Naive thymus-derived CD4-positive, alpha-beta T cell (primary cell): ENCODE measurements around the gene VMO1. TPM values are rescaled to one million over a fixed set of nuclear protein-coding genes. Genes with fewer than 3 reads are reported as not detected.

Experiments
- ATAC-seq: fragments of 150-1000 bp; cut with Tn5 transposase; 2 replicates; pipeline ENCODE4 v1.10.0; 2021; ENCODE audit warnings: mild to moderate bottlenecking, moderate library complexity
- CTCF ChIA-PET: fragments of 350-600 bp; sonication (Branson Sonifier 250); formaldehyde crosslinking; loops from one replicate; lab custom pipeline; 2021; ENCODE audit warnings: antibody characterized with exemption; lab: Charles Lee
- POLR2A ChIA-PET: fragments of 350-600 bp; sonication (Branson Sonifier 250); formaldehyde crosslinking; loops from one replicate; lab custom pipeline; 2021; ENCODE audit warnings: antibody characterized with exemption, inconsistent platforms; lab: Charles Lee
- DNase-seq, 9 donors: peaks; one replicate each; pipeline versions ENCODE4 v3.0.0 to v3.0.0-alpha.2; 2020 to 2022; ENCODE audit warnings: mixed read lengths in 1 of 9
- H3K27ac ChIP-seq: one replicate; pipeline ENCODE4 v1.7.0; 2013; ENCODE audit warnings: mild to moderate bottlenecking, low read depth, low read length, moderate library complexity
- H3K27me3 ChIP-seq, 2 donors: one replicate each; pipeline ENCODE4 v1.7.0; 2013; ENCODE audit warnings: low read length in 2 of 2, mild to moderate bottlenecking in 2 of 2, moderate library complexity in 2 of 2; ENCODE audit not compliant: control insufficient read depth in 2 of 2, insufficient read depth in 2 of 2
- H3K36me3 ChIP-seq, 3 experiments: 1 replicate in 2 of 3; 2 replicates in 1 of 3; pipeline ENCODE4 v1.7.0; 2013; ENCODE audit warnings: low read length in 3 of 3, mild to moderate bottlenecking in 3 of 3, moderate library complexity in 1 of 3; ENCODE audit not compliant: insufficient read depth in 3 of 3, control insufficient read depth in 2 of 3
- H3K4me1 ChIP-seq, 2 donors: one replicate each; pipeline ENCODE4 v1.7.0; 2013; ENCODE audit warnings: low read length in 2 of 2, mild to moderate bottlenecking in 2 of 2, moderate library complexity in 1 of 2; ENCODE audit not compliant: control insufficient read depth in 2 of 2, insufficient read depth in 2 of 2
- H3K4me3 ChIP-seq: 2 replicates; pipeline ENCODE4 v1.7.0; 2013; ENCODE audit warnings: mild to moderate bottlenecking, low read length
- H3K9me3 ChIP-seq, 3 experiments: 1 replicate in 2 of 3; 2 replicates in 1 of 3; pipeline ENCODE4 v1.7.0; 2013; ENCODE audit warnings: low read length in 3 of 3; ENCODE audit not compliant: control insufficient read depth in 2 of 3
- H3K27ac Mint-ChIP-seq, 9 donors: one replicate each; pipeline ENCODE4 v1.8.0; 2020 to 2022; ENCODE audit warnings: mixed read lengths in 9 of 9, mild to moderate bottlenecking in 8 of 9, moderate library complexity in 5 of 9, inconsistent platforms in 2 of 9
- H3K27me3 Mint-ChIP-seq, 5 donors: one replicate each; pipeline ENCODE4 v1.8.0; 2021 to 2022; ENCODE audit warnings: mixed read lengths in 5 of 5, mild to moderate bottlenecking in 1 of 5
- H3K36me3 Mint-ChIP-seq, 5 donors: one replicate each; pipeline ENCODE4 v1.8.0; 2020 to 2022; ENCODE audit warnings: mixed read lengths in 5 of 5, mild to moderate bottlenecking in 3 of 5, inconsistent platforms in 1 of 5
- H3K4me1 Mint-ChIP-seq, 7 donors: one replicate each; pipeline ENCODE4 v1.8.0; 2020 to 2022; ENCODE audit warnings: mixed read lengths in 7 of 7, mild to moderate bottlenecking in 3 of 7, inconsistent platforms in 1 of 7
- H3K4me3 Mint-ChIP-seq, 10 donors: one replicate each; pipeline ENCODE4 v1.8.0; 2020 to 2022; ENCODE audit warnings: mild to moderate bottlenecking in 10 of 10, mixed read lengths in 10 of 10, moderate library complexity in 6 of 10, inconsistent platforms in 2 of 10
- H3K9me3 Mint-ChIP-seq, 11 donors: one replicate each; pipeline ENCODE4 v1.8.0; 2020 to 2022; ENCODE audit warnings: mixed read lengths in 11 of 11, mild to moderate bottlenecking in 4 of 11, inconsistent platforms in 1 of 11, moderate library complexity in 1 of 11
- intact Hi-C, 2 donors: fragments of 100-400 bp; cut with micrococcal nuclease; formaldehyde crosslinking; loops; one replicate each; pipeline ENCODE4 v1.15.1; 2023
- polyA plus RNA-seq, 2 donors: library from polyadenylated mRNA; unstranded; fragments of 300-500 nt; fragmentation: Illumina TruSeq; gene quantifications; one replicate each; pipeline ENCODE4 v1.2.3, GENCODE V29; 2021
- total RNA-seq, 6 experiments: library from RNA in 5 of 6; stranded (reverse) in 5 of 6; gene quantifications; 1 replicate in 5 of 6; 2 replicates in 1 of 6; pipeline ENCODE4 v1.2.3 and lab custom pipeline; 2021 to 2026

Gene VMO1
- total and polyA plus RNA-seq, 7 experiments from 2014 or later: 0.66 to 3.0 TPM; not detected in 5

GRCh38 chr17:4827399-4827798, 41.2 kb upstream of the VMO1 start:
- DNase-seq: no peak
- H3K27me3 ChIP-seq: no peaks in the 10 kb centered on the region
- H3K27me3 Mint-ChIP-seq: peaks cover 0 to 5% (median 0%) of the 10 kb centered on the region in 5 donors
- no peaks in the 10 kb centered on the region for H3K4me1 ChIP-seq
- H3K4me3 Mint-ChIP-seq: no peak overlapping the region
- ChIA-PET CTCF (no interaction called here), POLR2A (no interaction called here)
- no peak overlapping the region for H3K27ac ChIP-seq
- no peaks in the 10 kb centered on the region for H3K9me3 Mint-ChIP-seq
- ATAC-seq: no peak
- no peak overlapping the region for H3K27ac Mint-ChIP-seq
- H3K4me3 ChIP-seq: no peak overlapping the region
- no peaks in the 10 kb centered on the region for H3K4me1 Mint-ChIP-seq
- intact Hi-C loops: no loop called here
- no peaks in the 10 kb centered on the region for H3K9me3 ChIP-seq
- no peaks in the 10 kb centered on the region for H3K36me3 ChIP-seq
- H3K36me3 Mint-ChIP-seq: no peaks in the 10 kb centered on the region

GRCh38 chr17:4823373-4824089, 37.4 kb upstream of the VMO1 start:
- no peak for ATAC-seq

GRCh38 chr17:4822835-4823234, 36.7 kb upstream of the VMO1 start:
- Mint-ChIP-seq H3K27me3 (no peaks in the 10 kb centered on the region), H3K36me3 (peaks cover 0 to 1% (median 0%) of the 10 kb centered on the region in 5 donors), H3K4me3 (no peak overlapping the region), H3K27ac (no peak overlapping the region), H3K4me1 (peaks cover 0 to 1% (median 0%) of the 10 kb centered on the region in 7 donors), H3K9me3 (no peaks in the 10 kb centered on the region)
- CTCF ChIA-PET: no interaction called here
- ATAC-seq (no peak), DNase-seq (no peak)
- H3K4me1 ChIP-seq: no peaks in the 10 kb centered on the region
- intact Hi-C loops: no loop called here
- no peaks in the 10 kb centered on the region for H3K27me3 ChIP-seq
- H3K27ac ChIP-seq: no peak overlapping the region
- peaks cover 0 to 4% (median 0%) of the 10 kb centered on the region in 3 experiments for H3K36me3 ChIP-seq
- POLR2A ChIA-PET: interaction anchor here (0.7 kb wide), 1 partner anchor 109 kb away, joined by 3 read pairs; no protein-coding TSS in a partner anchor
- H3K4me3 ChIP-seq: no peak overlapping the region
- no peaks in the 10 kb centered on the region for H3K9me3 ChIP-seq

More at GRCh38 chr17:4823373-4824089, 37.4 kb upstream of the VMO1 start:
- Histone ChIP-seq H3K4me1 (no peaks in the 10 kb centered on the region), H3K27ac (no peak overlapping the region), H3K9me3 (no peaks in the 10 kb centered on the region), H3K27me3 (no peaks in the 10 kb centered on the region), H3K4me3 (no peak overlapping the region), H3K36me3 (peaks cover 0 to 4% (median 0%) of the 10 kb centered on the region in 3 experiments)
- Mint-ChIP-seq H3K36me3 (peaks cover 0 to 1% (median 0%) of the 10 kb centered on the region in 5 donors), H3K4me1 (no peaks in the 10 kb centered on the region), H3K9me3 (no peaks in the 10 kb centered on the region), H3K27me3 (peaks cover 0 to 2% (median 0%) of the 10 kb centered on the region in 5 donors), H3K27ac (no peak overlapping the region), H3K4me3 (no peak overlapping the region)
- ChIA-PET POLR2A (no interaction called here), CTCF (interaction anchor here (0.7 kb wide), 1 partner anchor 38 kb away, joined by 3 read pairs; no protein-coding TSS in a partner anchor)
- DNase-seq: no peak
- intact Hi-C loops: no loop called here

GRCh38 chr17:4818276-4818675, 32.1 kb upstream of the VMO1 start:
- Mint-ChIP-seq H3K36me3 (peaks cover 0 to 10% (median 0%) of the 10 kb centered on the region in 5 donors), H3K4me3 (no peak overlapping the region), H3K4me1 (peaks cover 0 to 7% (median 0%) of the 10 kb centered on the region in 7 donors), H3K9me3 (no peaks in the 10 kb centered on the region), H3K27ac (no peak overlapping the region), H3K27me3 (no peaks in the 10 kb centered on the region)
- H3K27me3 ChIP-seq: no peaks in the 10 kb centered on the region
- no peaks in the 10 kb centered on the region for H3K9me3 ChIP-seq
- H3K36me3 ChIP-seq: peaks cover 0 to 17% (median 0%) of the 10 kb centered on the region in 3 experiments
- POLR2A ChIA-PET: no interaction called here
- no peak overlapping the region for H3K4me3 ChIP-seq
- H3K4me1 ChIP-seq: no peaks in the 10 kb centered on the region
- ATAC-seq (no peak), DNase-seq (no peak)
- no peak overlapping the region for H3K27ac ChIP-seq
- intact Hi-C loops: no loop called here
- CTCF ChIA-PET: no interaction called here

GRCh38 chr17:4816826-4817225, 30.7 kb upstream of the VMO1 start:
- Mint-ChIP-seq H3K9me3 (no peaks in the 10 kb centered on the region), H3K27me3 (no peaks in the 10 kb centered on the region), H3K4me1 (peaks cover 0 to 7% (median 0%) of the 10 kb centered on the region in 7 donors), H3K36me3 (peaks cover 0 to 10% (median 0%) of the 10 kb centered on the region in 5 donors), H3K27ac (no peak overlapping the region), H3K4me3 (no peak overlapping the region)
- no peaks in the 10 kb centered on the region for H3K4me1 ChIP-seq
- ChIA-PET POLR2A (interaction anchor here (1.0 kb wide), 1 partner anchor 20 kb away, joined by 3 read pairs; no protein-coding TSS in a partner anchor), CTCF (no interaction called here)
- no peak overlapping the region for H3K27ac ChIP-seq
- H3K27me3 ChIP-seq: no peaks in the 10 kb centered on the region
- no peaks in the 10 kb centered on the region for H3K9me3 ChIP-seq
- peaks cover 0 to 17% (median 0%) of the 10 kb centered on the region in 3 experiments for H3K36me3 ChIP-seq
- H3K4me3 ChIP-seq: no peak overlapping the region
- no peak for DNase-seq
- no peak for ATAC-seq
- intact Hi-C loops: no loop called here

GRCh38 chr17:4815043-4815675, 29.0 kb upstream of the VMO1 start:
- ChIA-PET CTCF (no interaction called here), POLR2A (no interaction called here)
- Histone ChIP-seq H3K4me1 (no peaks in the 10 kb centered on the region), H3K9me3 (no peaks in the 10 kb centered on the region), H3K36me3 (peaks cover 0 to 17% (median 0%) of the 10 kb centered on the region in 3 experiments), H3K27ac (no peak overlapping the region), H3K4me3 (no peak overlapping the region), H3K27me3 (no peaks in the 10 kb centered on the region)
- Mint-ChIP-seq H3K4me3 (no peak overlapping the region), H3K27me3 (no peaks in the 10 kb centered on the region), H3K36me3 (peaks cover 0 to 14% (median 8%) of the 10 kb centered on the region in 5 donors), H3K9me3 (no peaks in the 10 kb centered on the region), H3K27ac (no peak overlapping the region), H3K4me1 (peaks cover 0 to 9% (median 0%) of the 10 kb centered on the region in 7 donors)
- ATAC-seq: no peak
- intact Hi-C loops: no loop called here
- no peak for DNase-seq
